Sigmoid colon (tissue), 4 donors: ENCODE measurements around the gene EIF2S1.
A peak's percentile ranks its signal among the peaks of the same experiment; 100 is the strongest.

Experiments
- POLR2A ChIP-seq, 2 donors: fragments of 450-650 bp; IDR thresholded peaks; one replicate each; pipeline ENCODE4 v1.6.1; 2016; ENCODE audit warnings: antibody characterized with exemption in 2 of 2, mild to moderate bottlenecking in 2 of 2, moderate library complexity in 2 of 2
- POLR2AphosphoS5 ChIP-seq, 4 donors: sonication (generic); formaldehyde crosslinking; IDR thresholded peaks; one replicate each; pipeline ENCODE4 v1.6.1; 2017; ENCODE audit warnings: antibody characterized with exemption in 4 of 4
- TF ChIP-seq, protein P1 (sequence below), 4 experiments: fragments of 450-650 bp in 3 of 4; fragments of 200-600 bp in 1 of 4; IDR thresholded peaks; one replicate each; pipeline ENCODE4 v1.5.1; 2016 to 2019; ENCODE audit warnings: antibody characterized with exemption in 4 of 4, mild to moderate bottlenecking in 3 of 4, moderate library complexity in 2 of 4

DNA sequence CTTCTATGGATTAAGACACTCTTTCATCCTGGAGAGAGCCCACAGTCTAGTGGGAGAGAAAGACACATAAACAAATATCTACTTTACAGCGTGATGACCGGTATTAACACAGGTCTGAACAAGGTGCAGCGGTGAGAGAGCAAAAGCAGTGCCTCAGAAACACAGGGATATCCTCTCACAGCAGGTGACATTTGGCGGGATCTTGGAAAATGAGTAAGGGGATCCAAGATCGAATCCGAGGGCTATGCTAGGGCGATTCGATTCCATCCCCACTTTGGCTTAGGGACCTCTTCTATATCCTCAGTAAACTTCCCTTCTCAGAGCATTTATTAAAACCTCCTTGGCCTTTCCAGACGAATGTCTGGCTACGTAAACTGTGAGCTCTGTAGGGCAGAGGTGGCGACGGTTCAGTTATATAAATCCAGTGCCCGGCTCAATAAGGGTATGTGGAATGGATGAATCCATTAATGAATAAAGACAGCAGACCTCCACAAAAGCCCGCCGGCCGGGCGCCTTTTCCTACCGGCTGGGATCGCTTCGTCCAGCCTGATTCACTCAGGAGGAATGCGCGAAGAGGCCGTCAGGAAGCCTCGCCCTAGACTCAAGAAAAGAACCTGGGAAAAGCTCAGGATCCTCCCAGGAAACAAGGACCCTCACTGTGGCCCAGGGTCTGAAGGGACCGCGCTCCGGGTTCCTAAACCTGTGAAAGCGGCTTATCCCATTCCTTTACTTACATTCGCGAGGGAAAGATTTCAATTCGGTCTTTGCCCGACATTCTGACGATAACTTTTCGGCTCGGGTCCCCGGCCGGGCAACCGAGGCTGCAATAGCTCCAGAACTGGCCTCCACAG lies 979 bp upstream of the EIF2S1 start:
- TF ChIP-seq, protein P1, sequence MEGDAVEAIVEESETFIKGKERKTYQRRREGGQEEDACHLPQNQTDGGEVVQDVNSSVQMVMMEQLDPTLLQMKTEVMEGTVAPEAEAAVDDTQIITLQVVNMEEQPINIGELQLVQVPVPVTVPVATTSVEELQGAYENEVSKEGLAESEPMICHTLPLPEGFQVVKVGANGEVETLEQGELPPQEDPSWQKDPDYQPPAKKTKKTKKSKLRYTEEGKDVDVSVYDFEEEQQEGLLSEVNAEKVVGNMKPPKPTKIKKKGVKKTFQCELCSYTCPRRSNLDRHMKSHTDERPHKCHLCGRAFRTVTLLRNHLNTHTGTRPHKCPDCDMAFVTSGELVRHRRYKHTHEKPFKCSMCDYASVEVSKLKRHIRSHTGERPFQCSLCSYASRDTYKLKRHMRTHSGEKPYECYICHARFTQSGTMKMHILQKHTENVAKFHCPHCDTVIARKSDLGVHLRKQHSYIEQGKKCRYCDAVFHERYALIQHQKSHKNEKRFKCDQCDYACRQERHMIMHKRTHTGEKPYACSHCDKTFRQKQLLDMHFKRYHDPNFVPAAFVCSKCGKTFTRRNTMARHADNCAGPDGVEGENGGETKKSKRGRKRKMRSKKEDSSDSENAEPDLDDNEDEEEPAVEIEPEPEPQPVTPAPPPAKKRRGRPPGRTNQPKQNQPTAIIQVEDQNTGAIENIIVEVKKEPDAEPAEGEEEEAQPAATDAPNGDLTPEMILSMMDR (IDR thresholded peaks at IDR 0.05), result no peak
- TF ChIP-seq POLR2A (IDR thresholded peaks at IDR 0.05) (peak; percentile 12 to 48), POLR2AphosphoS5 (IDR thresholded peaks at IDR 0.05) (no peak)
